Limb (tissue), 2 donors: Measurements from ENCODE around the gene PHF11.
"Not testable (repeated sequence)": the region's sequence is repeated elsewhere in the genome, so short reads cannot be mapped to it uniquely, and the experiment has no call there.

Experiments
- DNase-seq, 2 donors: peaks; one replicate each; pipeline ENCODE4 v3.0.0-alpha.2; 2016; ENCODE audit errors: extremely low spot score in 2 of 2

The PHF11 gene

GRCh38 chr13:49545661-49546060 is 49.9 kb downstream of the PHF11 start:
- DNase-seq: no peak

- no peak for DNase-seq
These were observed 50.8 kb downstream of the PHF11 start for GRCh38 chr13:49546561-49546960.

GRCh38 chr13:49549289-49549688 is 53.5 kb downstream of the PHF11 start:
- DNase-seq: no peak

GRCh38 chr13:49550942-49551644 is 55.3 kb downstream of the PHF11 start:
- DNase-seq: no peak

GRCh38 chr13:49553888-49554287 is 58.1 kb downstream of the PHF11 start:
- DNase-seq: no peak

- no peak for DNase-seq
These were observed 58.6 kb downstream of the PHF11 start for GRCh38 chr13:49554387-49554786.

- DNase-seq: no peak
These were observed 63.3 kb downstream of the PHF11 start for GRCh38 chr13:49559006-49559405.

- no peak for DNase-seq
These were observed 64.7 kb downstream of the PHF11 start for GRCh38 chr13:49560270-49561061.

- no peak for DNase-seq
These were observed 65.3 kb downstream of the PHF11 start for GRCh38 chr13:49561062-49561410.

- no peak for DNase-seq
These were observed 67.8 kb downstream of the PHF11 start for GRCh38 chr13:49563516-49563915.

GRCh38 chr13:49565461-49565860 is 69.7 kb downstream of the PHF11 start:
- not testable (repeated sequence) for DNase-seq

GRCh38 chr13:49566461-49566860 is 70.7 kb downstream of the PHF11 start:
- no peak for DNase-seq

- DNase-seq: no peak
These were observed 71.7 kb downstream of the PHF11 start for GRCh38 chr13:49567491-49567890.

GRCh38 chr13:49569993-49570689 is 74.4 kb downstream of the PHF11 start:
- DNase-seq: no peak

GRCh38 chr13:49571299-49572240 is 75.8 kb downstream of the PHF11 start:
- DNase-seq: no peak
